Osteocyte (in vitro differentiated cells): Measurements from ENCODE around the gene KANTR. TPM values are rescaled to one million over a fixed set of nuclear protein-coding genes. Genes with fewer than 3 reads are reported as not detected.

Experiments used
- DNase-seq: peaks from one replicate; pipeline ENCODE4 v3.0.0; 2021; ENCODE audit warnings: mixed read lengths; ENCODE audit not compliant: unreplicated experiment; ENCODE audit errors: extremely low spot score
- H3K27ac Mint-ChIP-seq: one replicate; pipeline ENCODE4 v1.8.0; 2021; ENCODE audit warnings: mild to moderate bottlenecking, mixed read lengths; ENCODE audit not compliant: unreplicated experiment
- H3K27me3 Mint-ChIP-seq: one replicate; pipeline ENCODE4 v1.8.0; 2021; ENCODE audit warnings: mixed read lengths; ENCODE audit not compliant: unreplicated experiment
- H3K36me3 Mint-ChIP-seq: one replicate; pipeline ENCODE4 v1.8.0; 2021; ENCODE audit warnings: mixed read lengths; ENCODE audit not compliant: unreplicated experiment
- H3K4me1 Mint-ChIP-seq: one replicate; pipeline ENCODE4 v1.8.0; 2021; ENCODE audit warnings: mixed read lengths; ENCODE audit not compliant: unreplicated experiment
- H3K4me3 Mint-ChIP-seq: one replicate; pipeline ENCODE4 v1.8.0; 2021; ENCODE audit warnings: mild to moderate bottlenecking, moderate library complexity, mixed read lengths; ENCODE audit not compliant: unreplicated experiment
- H3K9me3 Mint-ChIP-seq: one replicate; pipeline ENCODE4 v1.8.0; 2021; ENCODE audit warnings: mixed read lengths; ENCODE audit not compliant: unreplicated experiment
- CTCF ChIP-seq: fragments of 200-600 bp; sonication (generic); IDR thresholded peaks from 2 replicates; pipeline ENCODE4 v1.5.0; 2021; ENCODE audit warnings: antibody characterized with exemption, mild to moderate bottlenecking, moderate library complexity
- total RNA-seq: library from RNA; stranded (reverse); gene quantifications from 2 replicates; pipeline ENCODE4 v1.2.1, GENCODE V29; 2021

KANTR gene
- total RNA-seq, 1 donor from 2014 or later = 12.4 TPM

- H3K27ac Mint-ChIP-seq = no peak overlapping the region
- H3K9me3 Mint-ChIP-seq = no peaks in the 10 kb centered on the region
- no peak for TF ChIP-seq CTCF
- H3K4me3 Mint-ChIP-seq = no peak overlapping the region
- H3K4me1 Mint-ChIP-seq = peaks cover 10% of the 10 kb centered on the region
- peaks cover 4% of the 10 kb centered on the region for H3K36me3 Mint-ChIP-seq
- DNase-seq = no peak
- H3K27me3 Mint-ChIP-seq = no peaks in the 10 kb centered on the region
Measured at GRCh38 chrX:53076671-53077070, 17.3 kb upstream of the KANTR start.

- Mint-ChIP-seq H3K27me3 (no peaks in the 10 kb centered on the region), H3K27ac (no peak overlapping the region), H3K36me3 (peaks cover 4% of the 10 kb centered on the region), H3K4me1 (peaks cover 5% of the 10 kb centered on the region), H3K9me3 (no peaks in the 10 kb centered on the region), H3K4me3 (no peak overlapping the region)
- no peak for TF ChIP-seq CTCF
- no peak for DNase-seq
Measured at GRCh38 chrX:53077207-53078197, 16.4 kb upstream of the KANTR start.

DNA sequence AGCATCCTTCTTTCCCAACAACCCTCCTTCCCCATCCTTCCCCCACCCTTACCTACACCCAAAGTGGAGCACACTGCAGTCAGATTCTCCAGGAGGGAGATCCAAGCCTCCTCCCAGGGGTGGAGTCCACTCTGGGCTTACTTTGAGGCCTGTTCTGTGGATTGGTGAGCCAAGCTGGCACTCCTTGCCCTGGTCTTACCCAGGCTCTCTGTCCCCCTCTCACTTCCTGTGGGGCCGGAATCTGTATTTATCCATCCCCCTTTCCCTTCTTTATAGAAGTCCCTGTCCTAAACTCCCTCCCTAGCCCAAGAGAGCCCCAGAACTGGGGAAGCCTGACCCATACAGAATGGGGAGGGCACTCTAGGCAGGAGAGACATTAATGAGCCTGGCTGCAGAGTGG is 15.0 kb upstream of the KANTR start:
- H3K9me3 Mint-ChIP-seq = no peaks in the 10 kb centered on the region
- peaks cover 4% of the 10 kb centered on the region for H3K36me3 Mint-ChIP-seq
- H3K4me3 Mint-ChIP-seq = no peak overlapping the region
- peaks cover 17% of the 10 kb centered on the region for H3K4me1 Mint-ChIP-seq
- TF ChIP-seq CTCF = no peak
- peak overlapping the region; percentile 38 for H3K27ac Mint-ChIP-seq
- DNase-seq = no peak
- H3K27me3 Mint-ChIP-seq = no peaks in the 10 kb centered on the region

GRCh38 chrX:53080628-53081580 is 13.0 kb upstream of the KANTR start:
- Mint-ChIP-seq H3K36me3 (peaks cover 19% of the 10 kb centered on the region), H3K4me3 (peak overlapping the region; percentile 73), H3K27me3 (no peaks in the 10 kb centered on the region), H3K27ac (peak overlapping the region; percentile 95), H3K9me3 (no peaks in the 10 kb centered on the region), H3K4me1 (peaks cover 17% of the 10 kb centered on the region)
- TF ChIP-seq CTCF = no peak
- no peak for DNase-seq
